Measurements from ENCODE around the gene GALM.

GALM gene

DNA sequence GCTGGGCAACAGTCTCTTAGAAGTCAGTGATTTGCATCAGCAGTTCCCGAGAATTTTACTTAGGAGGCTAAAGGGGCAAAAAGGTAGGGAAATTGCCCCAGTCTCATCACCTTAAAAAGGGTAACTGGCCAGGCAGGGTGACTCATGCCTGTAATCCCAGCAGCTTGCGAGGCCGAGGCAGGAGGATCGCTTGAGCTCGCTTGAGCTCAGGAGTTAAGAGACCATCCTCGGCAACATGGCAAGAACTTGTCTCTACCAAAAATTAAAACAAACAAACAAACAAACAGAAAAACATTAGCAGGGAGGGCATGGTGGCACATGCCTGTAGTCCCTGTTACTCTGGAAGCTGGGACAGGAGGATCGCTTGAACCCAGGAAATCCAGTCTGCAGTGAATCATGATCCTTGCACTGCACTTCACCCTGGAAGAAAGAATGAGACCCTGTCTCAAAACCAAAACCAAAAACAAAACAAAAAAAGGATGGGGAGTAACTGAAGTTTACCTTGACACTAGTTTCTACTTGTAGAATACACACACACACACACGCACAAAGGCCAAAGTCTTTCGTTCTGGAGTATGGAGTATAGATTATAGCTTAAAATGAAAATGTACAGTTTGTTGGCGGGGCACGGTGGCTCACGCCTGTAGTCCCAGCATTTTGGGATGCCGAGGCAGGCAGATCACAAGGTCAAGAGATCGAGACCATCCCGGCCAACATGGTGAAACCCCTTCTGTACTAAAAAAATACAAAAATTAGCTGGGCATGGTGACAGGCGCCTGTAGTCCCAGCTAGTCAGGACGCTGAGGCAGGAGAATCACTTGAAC lies 109.4 kb downstream of the GALM start:
- DNase-seq (ENCODE audit: low read depth) = no peak

GRCh38 chr2:38775921-38776225 lies 110.0 kb downstream of the GALM start:
- no peak for DNase-seq (ENCODE audit: low read depth)

DNA sequence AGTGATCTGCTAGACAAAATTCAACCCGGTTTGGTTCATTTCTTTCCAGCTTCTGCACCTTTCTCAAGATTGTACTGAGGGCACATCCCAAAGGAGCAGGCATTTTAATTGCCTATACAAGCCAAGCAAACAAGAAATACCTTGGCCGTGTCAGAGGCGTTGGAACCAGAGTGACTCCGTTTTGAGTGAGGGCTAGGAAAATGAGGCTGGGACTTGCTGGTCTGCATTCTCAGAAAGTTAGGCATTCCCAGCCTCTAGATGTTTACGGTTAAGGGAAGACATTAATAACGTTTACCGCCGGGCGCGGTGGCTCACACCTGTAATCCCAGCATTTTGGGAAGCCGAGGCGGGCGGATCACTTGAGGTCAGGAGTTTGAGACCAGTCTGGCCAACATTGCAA lies 110.6 kb downstream of the GALM start:
- DNase-seq (ENCODE audit: low read depth) = no peak

- no peak for DNase-seq (ENCODE audit: low read depth)
These were observed 112.8 kb downstream of the GALM start for GRCh38 chr2:38778687-38779082.

GRCh38 chr2:38783586-38783985 lies 117.7 kb downstream of the GALM start:
- DNase-seq (ENCODE audit: low read depth) = no peak
